ENCODE data around the gene ANKZF1.

DNA sequence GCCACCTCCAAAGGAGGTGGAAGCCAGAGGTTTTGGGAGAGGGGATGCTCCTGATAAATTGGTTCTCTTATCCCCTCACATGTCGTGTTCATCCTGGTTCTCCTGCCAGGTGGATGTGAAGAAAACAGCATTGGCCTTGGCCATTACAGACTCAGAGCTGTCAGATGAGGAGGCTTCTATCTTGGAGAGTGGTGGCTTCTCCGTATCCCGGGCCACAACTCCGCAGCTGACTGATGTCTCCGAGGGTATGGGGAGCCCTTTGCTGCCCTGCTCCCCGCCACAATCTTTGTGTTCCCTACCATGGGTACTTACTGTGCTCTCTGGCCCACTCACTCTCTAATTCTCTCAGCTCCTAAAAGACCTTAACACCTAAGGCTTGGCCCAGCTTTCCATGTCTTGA is 48.1 kb upstream of the ANKZF1 start:
- no peak for TF ChIP-seq POLR2AphosphoS5 (IDR thresholded peaks at IDR 0.05; ENCODE audit: low read depth, low read length)
- TF ChIP-seq, protein P1, sequence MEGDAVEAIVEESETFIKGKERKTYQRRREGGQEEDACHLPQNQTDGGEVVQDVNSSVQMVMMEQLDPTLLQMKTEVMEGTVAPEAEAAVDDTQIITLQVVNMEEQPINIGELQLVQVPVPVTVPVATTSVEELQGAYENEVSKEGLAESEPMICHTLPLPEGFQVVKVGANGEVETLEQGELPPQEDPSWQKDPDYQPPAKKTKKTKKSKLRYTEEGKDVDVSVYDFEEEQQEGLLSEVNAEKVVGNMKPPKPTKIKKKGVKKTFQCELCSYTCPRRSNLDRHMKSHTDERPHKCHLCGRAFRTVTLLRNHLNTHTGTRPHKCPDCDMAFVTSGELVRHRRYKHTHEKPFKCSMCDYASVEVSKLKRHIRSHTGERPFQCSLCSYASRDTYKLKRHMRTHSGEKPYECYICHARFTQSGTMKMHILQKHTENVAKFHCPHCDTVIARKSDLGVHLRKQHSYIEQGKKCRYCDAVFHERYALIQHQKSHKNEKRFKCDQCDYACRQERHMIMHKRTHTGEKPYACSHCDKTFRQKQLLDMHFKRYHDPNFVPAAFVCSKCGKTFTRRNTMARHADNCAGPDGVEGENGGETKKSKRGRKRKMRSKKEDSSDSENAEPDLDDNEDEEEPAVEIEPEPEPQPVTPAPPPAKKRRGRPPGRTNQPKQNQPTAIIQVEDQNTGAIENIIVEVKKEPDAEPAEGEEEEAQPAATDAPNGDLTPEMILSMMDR (IDR thresholded peaks at IDR 0.05) = no peak
- no peak for TF ChIP-seq SIN3A (IDR thresholded peaks at IDR 0.05; ENCODE audit: borderline replicate concordance, insufficient read depth, low read depth, low read length)
- TF ChIP-seq, protein P2, sequence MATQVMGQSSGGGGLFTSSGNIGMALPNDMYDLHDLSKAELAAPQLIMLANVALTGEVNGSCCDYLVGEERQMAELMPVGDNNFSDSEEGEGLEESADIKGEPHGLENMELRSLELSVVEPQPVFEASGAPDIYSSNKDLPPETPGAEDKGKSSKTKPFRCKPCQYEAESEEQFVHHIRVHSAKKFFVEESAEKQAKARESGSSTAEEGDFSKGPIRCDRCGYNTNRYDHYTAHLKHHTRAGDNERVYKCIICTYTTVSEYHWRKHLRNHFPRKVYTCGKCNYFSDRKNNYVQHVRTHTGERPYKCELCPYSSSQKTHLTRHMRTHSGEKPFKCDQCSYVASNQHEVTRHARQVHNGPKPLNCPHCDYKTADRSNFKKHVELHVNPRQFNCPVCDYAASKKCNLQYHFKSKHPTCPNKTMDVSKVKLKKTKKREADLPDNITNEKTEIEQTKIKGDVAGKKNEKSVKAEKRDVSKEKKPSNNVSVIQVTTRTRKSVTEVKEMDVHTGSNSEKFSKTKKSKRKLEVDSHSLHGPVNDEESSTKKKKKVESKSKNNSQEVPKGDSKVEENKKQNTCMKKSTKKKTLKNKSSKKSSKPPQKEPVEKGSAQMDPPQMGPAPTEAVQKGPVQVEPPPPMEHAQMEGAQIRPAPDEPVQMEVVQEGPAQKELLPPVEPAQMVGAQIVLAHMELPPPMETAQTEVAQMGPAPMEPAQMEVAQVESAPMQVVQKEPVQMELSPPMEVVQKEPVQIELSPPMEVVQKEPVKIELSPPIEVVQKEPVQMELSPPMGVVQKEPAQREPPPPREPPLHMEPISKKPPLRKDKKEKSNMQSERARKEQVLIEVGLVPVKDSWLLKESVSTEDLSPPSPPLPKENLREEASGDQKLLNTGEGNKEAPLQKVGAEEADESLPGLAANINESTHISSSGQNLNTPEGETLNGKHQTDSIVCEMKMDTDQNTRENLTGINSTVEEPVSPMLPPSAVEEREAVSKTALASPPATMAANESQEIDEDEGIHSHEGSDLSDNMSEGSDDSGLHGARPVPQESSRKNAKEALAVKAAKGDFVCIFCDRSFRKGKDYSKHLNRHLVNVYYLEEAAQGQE (IDR thresholded peaks at IDR 0.05; ENCODE audit: insufficient read depth in 1 of 2, low read depth in 2 of 2, low read length in 1 of 2) = no peak
